CD14-positive monocyte (primary cell): ENCODE data around the gene FOXQ1. TPM values are rescaled to one million over a fixed set of nuclear protein-coding genes. Genes with fewer than 3 reads are reported as not detected.

ENCODE experiments used
- DNase-seq, 3 donors: peaks; one replicate each; pipeline ENCODE4 v3.0.0-alpha.2; 2011 to 2022
- H2AFZ ChIP-seq: 2 replicates; pipeline ENCODE4 v1.6.0; 2012; ENCODE audit warnings: mild to moderate bottlenecking, low read depth, low read length, inconsistent platforms; ENCODE audit not compliant: insufficient read depth, poor library complexity, severe bottlenecking
- H3K27ac ChIP-seq, 2 donors: 1 replicate in 1 of 2; 2 replicates in 1 of 2; pipeline ENCODE4 v1.5.1; 2012 to 2013; ENCODE audit warnings: low read length in 2 of 2, control low read depth in 1 of 2, inconsistent platforms in 1 of 2, low read depth in 1 of 2, mild to moderate bottlenecking in 1 of 2
- H3K27me3 ChIP-seq, 2 donors: one replicate each; pipeline versions ENCODE4 v1.6.0 to v1.6.1; 2011 to 2013; ENCODE audit warnings: low read length in 2 of 2; ENCODE audit not compliant: control insufficient read depth in 2 of 2, insufficient read depth in 2 of 2
- H3K36me3 ChIP-seq, 2 donors: replicated peaks in 1 of 2; 1 replicate in 1 of 2; 2 replicates in 1 of 2; pipeline versions ENCODE4 v1.5.1 to v1.6.1; 2012 to 2013; ENCODE audit warnings: low read length in 2 of 2, control low read depth in 1 of 2, inconsistent platforms in 1 of 2, mild to moderate bottlenecking in 1 of 2; ENCODE audit not compliant: insufficient read depth in 2 of 2, control insufficient read depth in 1 of 2
- H3K4me1 ChIP-seq, 2 donors: 1 replicate in 1 of 2; 2 replicates in 1 of 2; pipeline versions ENCODE4 v1.5.1 to v1.6.1; 2012 to 2013; ENCODE audit warnings: low read length in 2 of 2, control low read depth in 1 of 2, inconsistent platforms in 1 of 2, mild to moderate bottlenecking in 1 of 2, moderate library complexity in 1 of 2; ENCODE audit not compliant: insufficient read depth in 2 of 2, control insufficient read depth in 1 of 2
- H3K4me2 ChIP-seq: replicated peaks from 2 replicates; pipeline ENCODE3; 2012; ENCODE audit warnings: low read length, moderate library complexity, mild to moderate bottlenecking; ENCODE audit not compliant: poor library complexity, severe bottlenecking; ENCODE audit errors: extremely low read depth
- H3K4me3 ChIP-seq, 3 experiments: fragments of 200-600 bp in 1 of 3; sonication (generic) in 1 of 3; replicated peaks in 1 of 3; 1 replicate in 2 of 3; 2 replicates in 1 of 3; pipeline ENCODE4 v1.5.1; 2011 to 2013; ENCODE audit warnings: low read length in 3 of 3, mild to moderate bottlenecking in 3 of 3, control low read depth in 2 of 3, low read depth in 2 of 3, inconsistent platforms in 1 of 3, moderate library complexity in 1 of 3
- H3K79me2 ChIP-seq: 2 replicates; pipeline ENCODE4 v1.6.0; 2012; ENCODE audit warnings: mild to moderate bottlenecking, control low read depth, inconsistent platforms, low read length, moderate library complexity; ENCODE audit not compliant: insufficient read depth
- H3K9ac ChIP-seq: 2 replicates; pipeline ENCODE4 v1.6.0; 2017; ENCODE audit warnings: low read length, mild to moderate bottlenecking; ENCODE audit not compliant: insufficient read depth, poor library complexity, severe bottlenecking
- H3K9me3 ChIP-seq, 2 donors: replicated peaks in 1 of 2; 1 replicate in 1 of 2; 2 replicates in 1 of 2; pipeline versions ENCODE4 v1.5.1 to v1.6.1; 2012 to 2013; ENCODE audit warnings: low read length in 2 of 2, control low read depth in 1 of 2; ENCODE audit not compliant: control insufficient read depth in 1 of 2, insufficient read depth in 1 of 2
- H4K20me1 ChIP-seq: 2 replicates; pipeline ENCODE4 v1.6.0; 2012; ENCODE audit warnings: mild to moderate bottlenecking, low read length, control low read depth, moderate library complexity; ENCODE audit not compliant: insufficient read depth
- H3K27ac Mint-ChIP-seq, 7 donors: one replicate each; pipeline ENCODE4 v1.8.0; 2020; ENCODE audit warnings: mild to moderate bottlenecking in 7 of 7, mixed read lengths in 7 of 7, moderate library complexity in 6 of 7, inconsistent platforms in 2 of 7
- H3K27me3 Mint-ChIP-seq, 3 donors: one replicate each; pipeline ENCODE4 v1.8.0; 2021 to 2022; ENCODE audit warnings: low read depth in 3 of 3, mild to moderate bottlenecking in 3 of 3, mixed read lengths in 3 of 3, moderate library complexity in 3 of 3, inconsistent platforms in 1 of 3
- H3K36me3 Mint-ChIP-seq, 2 donors: one replicate each; pipeline ENCODE4 v1.8.0; 2020; ENCODE audit warnings: mixed read lengths in 2 of 2, inconsistent platforms in 1 of 2, mild to moderate bottlenecking in 1 of 2
- H3K4me1 Mint-ChIP-seq: one replicate; pipeline ENCODE4 v1.8.0; 2020; ENCODE audit warnings: mild to moderate bottlenecking, mixed read lengths
- H3K4me3 Mint-ChIP-seq, 2 donors: one replicate each; pipeline ENCODE4 v1.8.0; 2020; ENCODE audit warnings: mild to moderate bottlenecking in 2 of 2, mixed read lengths in 2 of 2, moderate library complexity in 1 of 2
- H3K9me3 Mint-ChIP-seq, 7 donors: one replicate each; pipeline ENCODE4 v1.8.0; 2020 to 2022; ENCODE audit warnings: mixed read lengths in 7 of 7, mild to moderate bottlenecking in 6 of 7, moderate library complexity in 6 of 7, inconsistent platforms in 2 of 7
- CTCF ChIP-seq: fragments of 200-600 bp; IDR thresholded peaks from one replicate; pipeline ENCODE4 v1.8.0; 2022; ENCODE audit warnings: antibody characterized with exemption, mild to moderate bottlenecking
- WGBS: methylation state at CpG from one replicate; pipeline ENCODE4 v1.1.5; 2013; ENCODE audit warnings: missing lambda C conversion rate; ENCODE audit not compliant: insufficient coverage; 5-methylcytosine and 5-hydroxymethylcytosine counted together
- intact Hi-C, 2 donors: fragments of 100-400 bp; cut with micrococcal nuclease; formaldehyde crosslinking; loops; one replicate each; pipeline versions ENCODE4 v1.15.0 to v1.15.1; 2023
- polyA plus RNA-seq, 3 donors: library from polyadenylated mRNA; depleted of rRNA in 1 of 3; unstranded in 2 of 3; stranded (reverse) in 1 of 3; fragments of 300-500 nt in 2 of 3; fragments of >200 nt in 1 of 3; fragmentation: Illumina TruSeq in 2 of 3; gene quantifications; 1 replicate in 2 of 3; 2 replicates in 1 of 3; pipeline ENCODE4 v1.2.3, GENCODE V29; 2012 to 2021

Gene FOXQ1
- polyA plus RNA-seq, 3 donors = 0.11 TPM; not detected in 2

DNA sequence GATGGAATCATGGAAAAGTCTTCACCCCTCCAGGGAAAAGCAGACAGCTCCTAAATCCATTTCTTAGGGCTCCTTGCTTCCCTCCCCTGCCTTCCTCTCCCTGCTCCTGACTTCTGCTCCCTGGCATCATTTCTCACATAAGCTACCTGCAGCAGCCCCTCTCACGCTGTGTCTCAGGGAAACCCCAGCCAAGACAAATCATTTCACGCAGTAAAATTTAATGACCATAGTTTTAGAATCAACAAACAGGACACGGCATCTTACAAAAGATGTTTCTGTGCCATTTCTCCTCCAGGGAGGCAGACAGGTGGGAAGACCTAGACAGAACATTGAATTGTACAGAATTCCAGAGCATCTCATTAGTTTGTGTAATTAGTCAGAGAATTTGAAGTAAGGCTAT is 16.5 kb upstream of the FOXQ1 start:
- no peaks in the 10 kb centered on the region for H3K4me1 Mint-ChIP-seq
- no peak overlapping the region for H3K4me2 ChIP-seq
- 95% methylated on average over 2 of the region's 3 CpGs for WGBS
- H3K4me3 Mint-ChIP-seq = peak overlapping the region in 1 of 2 donors; percentile 10
- H2AFZ ChIP-seq = no peak overlapping the region
- no peaks in the 10 kb centered on the region for H3K4me1 ChIP-seq
- no peaks in the 10 kb centered on the region for H4K20me1 ChIP-seq
- H3K36me3 Mint-ChIP-seq = no peaks in the 10 kb centered on the region
- H3K36me3 ChIP-seq = no peaks in the 10 kb centered on the region
- H3K27me3 Mint-ChIP-seq = peaks cover 30 to 51% (median 32%) of the 10 kb centered on the region in 3 donors
- H3K27ac Mint-ChIP-seq = no peak overlapping the region
- H3K27ac ChIP-seq = no peak overlapping the region
- H3K9ac ChIP-seq = no peak overlapping the region
- intact Hi-C loops = no loop called here
- no peaks in the 10 kb centered on the region for H3K79me2 ChIP-seq
- H3K9me3 Mint-ChIP-seq = peaks cover 0 to 11% (median 1%) of the 10 kb centered on the region in 7 donors
- DNase-seq = no peak
- H3K4me3 ChIP-seq = no peak overlapping the region
- H3K27me3 ChIP-seq = peaks cover 52 to 55% of the 10 kb centered on the region in 2 donors
- no peaks in the 10 kb centered on the region for H3K9me3 ChIP-seq
- TF ChIP-seq CTCF = no peak

DNA sequence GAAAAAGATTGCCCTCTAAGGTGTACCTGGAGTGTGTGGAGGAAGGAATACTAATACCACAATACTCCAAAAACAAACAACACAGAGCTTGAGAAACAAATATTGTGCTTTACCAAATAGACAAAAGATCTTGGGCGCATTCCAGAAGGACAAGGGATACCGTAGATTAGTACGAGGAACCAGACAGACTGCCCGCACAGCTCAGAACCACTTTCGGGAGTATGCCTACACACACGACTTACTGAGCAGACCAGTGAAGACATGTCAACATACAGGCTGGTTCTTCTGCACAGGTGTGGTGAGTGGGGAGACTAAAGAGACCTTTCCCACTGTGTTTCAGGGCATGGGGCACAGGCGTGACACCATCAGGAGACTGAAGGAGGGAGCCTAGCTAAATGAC is 15.8 kb upstream of the FOXQ1 start:
- 100% methylated on average over 4 of the region's 7 CpGs for WGBS
- no peaks in the 10 kb centered on the region for H3K36me3 Mint-ChIP-seq
- no peak for TF ChIP-seq CTCF
- Histone ChIP-seq H3K4me1 (no peaks in the 10 kb centered on the region), H3K9me3 (no peaks in the 10 kb centered on the region), H3K27me3 (peaks cover 57 to 61% of the 10 kb centered on the region in 2 donors), H3K4me2 (no peak overlapping the region), H3K9ac (no peak overlapping the region), H3K27ac (no peak overlapping the region), H3K36me3 (no peaks in the 10 kb centered on the region), H3K4me3 (no peak overlapping the region), H3K79me2 (no peaks in the 10 kb centered on the region), H2AFZ (no peak overlapping the region), H4K20me1 (no peaks in the 10 kb centered on the region)
- peaks cover 30 to 52% (median 32%) of the 10 kb centered on the region in 3 donors for H3K27me3 Mint-ChIP-seq
- intact Hi-C loops = no loop called here
- H3K9me3 Mint-ChIP-seq = peaks cover 0 to 11% (median 2%) of the 10 kb centered on the region in 7 donors
- no peaks in the 10 kb centered on the region for H3K4me1 Mint-ChIP-seq
- H3K27ac Mint-ChIP-seq = no peak overlapping the region
- no peak overlapping the region for H3K4me3 Mint-ChIP-seq
- DNase-seq = no peak
